Ishikawa (cell line): ENCODE measurements around the gene CCDC81.

Source experiments
- CEBPB ChIP-seq: IDR thresholded peaks from 2 replicates; pipeline ENCODE4 v1.6.1; 2012
- CREB1 ChIP-seq: IDR thresholded peaks from 2 replicates; pipeline ENCODE4 v1.6.1; 2012; ENCODE audit warnings: low read depth
- EGR1 ChIP-seq: IDR thresholded peaks from 2 replicates; pipeline ENCODE4 v1.6.1; 2012
- EP300 ChIP-seq: IDR thresholded peaks from 2 replicates; pipeline ENCODE4 v1.6.1; 2012; ENCODE audit warnings: borderline replicate concordance
- FOXM1 ChIP-seq: IDR thresholded peaks from 2 replicates; pipeline ENCODE4 v1.6.1; 2012; ENCODE audit warnings: low read depth, borderline replicate concordance
- NFIC ChIP-seq: IDR thresholded peaks from 2 replicates; pipeline ENCODE4 v1.6.1; 2012
- RAD21 ChIP-seq: IDR thresholded peaks from 2 replicates; pipeline ENCODE4 v1.6.1; 2012; ENCODE audit warnings: low read depth
- TAF1 ChIP-seq: IDR thresholded peaks from 2 replicates; pipeline ENCODE4 v1.6.1; 2012; ENCODE audit warnings: low read depth, mild to moderate bottlenecking
- TCF12 ChIP-seq: IDR thresholded peaks from 2 replicates; pipeline ENCODE4 v1.6.1; 2012; ENCODE audit warnings: low read depth
- TEAD4 ChIP-seq: IDR thresholded peaks from 2 replicates; pipeline ENCODE4 v1.6.1; 2012
- YY1 ChIP-seq: IDR thresholded peaks from 2 replicates; pipeline ENCODE4 v1.6.1; 2012; ENCODE audit warnings: low read depth
- ZBTB7A ChIP-seq: IDR thresholded peaks from 2 replicates; pipeline ENCODE4 v1.6.1; 2012; ENCODE audit warnings: low read depth
- TF ChIP-seq, protein P1 (sequence below): IDR thresholded peaks from 2 replicates; pipeline ENCODE4 v1.6.1; 2012
- TF ChIP-seq, protein P2 (sequence below): IDR thresholded peaks from 2 replicates; pipeline ENCODE4 v1.6.1; 2012
- TF ChIP-seq, protein P3 (sequence below): IDR thresholded peaks from 2 replicates; pipeline ENCODE4 v1.6.1; 2012; ENCODE audit warnings: low read depth, mild to moderate bottlenecking

The CCDC81 gene

DNA sequence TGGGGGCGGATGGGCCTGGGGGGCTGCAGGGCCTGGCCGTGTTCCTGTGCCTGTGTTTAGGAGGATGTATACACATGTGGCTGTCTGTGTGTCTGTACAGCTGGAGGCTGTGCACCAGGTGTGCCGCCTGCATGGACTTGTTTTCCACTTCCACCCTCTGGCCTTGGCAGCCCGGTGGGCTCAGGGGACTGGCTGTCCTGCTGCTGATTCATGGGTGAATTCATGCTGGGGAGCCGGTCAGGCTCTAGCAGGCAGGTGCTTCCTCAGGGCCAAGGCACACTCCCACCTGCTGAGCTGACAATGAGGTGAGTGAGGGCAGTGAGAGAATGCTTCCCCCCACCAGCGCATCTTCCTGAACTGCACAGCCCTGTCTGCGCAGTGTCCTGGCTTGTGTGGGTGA, 88.4 kb downstream of the CCDC81 start:
- TF ChIP-seq, protein P1, sequence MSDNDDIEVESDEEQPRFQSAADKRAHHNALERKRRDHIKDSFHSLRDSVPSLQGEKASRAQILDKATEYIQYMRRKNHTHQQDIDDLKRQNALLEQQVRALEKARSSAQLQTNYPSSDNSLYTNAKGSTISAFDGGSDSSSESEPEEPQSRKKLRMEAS = no peak
- TF ChIP-seq TCF12 (peak; percentile 79; the same call in 1 of the 2 replicates), RAD21 (no peak), EGR1 (no peak), ZBTB7A (no peak), TEAD4 (peak; percentile 46; the same call in 1 of the 2 replicates), EP300 (peak; percentile 83), YY1 (no peak), FOXM1 (no peak), CREB1 (no peak), NFIC (peak; percentile 70), CEBPB (no peak), TAF1 (no peak)
- TF ChIP-seq, protein P2, sequence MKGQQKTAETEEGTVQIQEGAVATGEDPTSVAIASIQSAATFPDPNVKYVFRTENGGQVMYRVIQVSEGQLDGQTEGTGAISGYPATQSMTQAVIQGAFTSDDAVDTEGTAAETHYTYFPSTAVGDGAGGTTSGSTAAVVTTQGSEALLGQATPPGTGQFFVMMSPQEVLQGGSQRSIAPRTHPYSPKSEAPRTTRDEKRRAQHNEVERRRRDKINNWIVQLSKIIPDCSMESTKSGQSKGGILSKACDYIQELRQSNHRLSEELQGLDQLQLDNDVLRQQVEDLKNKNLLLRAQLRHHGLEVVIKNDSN = no peak
- TF ChIP-seq, protein P3, sequence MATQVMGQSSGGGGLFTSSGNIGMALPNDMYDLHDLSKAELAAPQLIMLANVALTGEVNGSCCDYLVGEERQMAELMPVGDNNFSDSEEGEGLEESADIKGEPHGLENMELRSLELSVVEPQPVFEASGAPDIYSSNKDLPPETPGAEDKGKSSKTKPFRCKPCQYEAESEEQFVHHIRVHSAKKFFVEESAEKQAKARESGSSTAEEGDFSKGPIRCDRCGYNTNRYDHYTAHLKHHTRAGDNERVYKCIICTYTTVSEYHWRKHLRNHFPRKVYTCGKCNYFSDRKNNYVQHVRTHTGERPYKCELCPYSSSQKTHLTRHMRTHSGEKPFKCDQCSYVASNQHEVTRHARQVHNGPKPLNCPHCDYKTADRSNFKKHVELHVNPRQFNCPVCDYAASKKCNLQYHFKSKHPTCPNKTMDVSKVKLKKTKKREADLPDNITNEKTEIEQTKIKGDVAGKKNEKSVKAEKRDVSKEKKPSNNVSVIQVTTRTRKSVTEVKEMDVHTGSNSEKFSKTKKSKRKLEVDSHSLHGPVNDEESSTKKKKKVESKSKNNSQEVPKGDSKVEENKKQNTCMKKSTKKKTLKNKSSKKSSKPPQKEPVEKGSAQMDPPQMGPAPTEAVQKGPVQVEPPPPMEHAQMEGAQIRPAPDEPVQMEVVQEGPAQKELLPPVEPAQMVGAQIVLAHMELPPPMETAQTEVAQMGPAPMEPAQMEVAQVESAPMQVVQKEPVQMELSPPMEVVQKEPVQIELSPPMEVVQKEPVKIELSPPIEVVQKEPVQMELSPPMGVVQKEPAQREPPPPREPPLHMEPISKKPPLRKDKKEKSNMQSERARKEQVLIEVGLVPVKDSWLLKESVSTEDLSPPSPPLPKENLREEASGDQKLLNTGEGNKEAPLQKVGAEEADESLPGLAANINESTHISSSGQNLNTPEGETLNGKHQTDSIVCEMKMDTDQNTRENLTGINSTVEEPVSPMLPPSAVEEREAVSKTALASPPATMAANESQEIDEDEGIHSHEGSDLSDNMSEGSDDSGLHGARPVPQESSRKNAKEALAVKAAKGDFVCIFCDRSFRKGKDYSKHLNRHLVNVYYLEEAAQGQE = no peak

DNA sequence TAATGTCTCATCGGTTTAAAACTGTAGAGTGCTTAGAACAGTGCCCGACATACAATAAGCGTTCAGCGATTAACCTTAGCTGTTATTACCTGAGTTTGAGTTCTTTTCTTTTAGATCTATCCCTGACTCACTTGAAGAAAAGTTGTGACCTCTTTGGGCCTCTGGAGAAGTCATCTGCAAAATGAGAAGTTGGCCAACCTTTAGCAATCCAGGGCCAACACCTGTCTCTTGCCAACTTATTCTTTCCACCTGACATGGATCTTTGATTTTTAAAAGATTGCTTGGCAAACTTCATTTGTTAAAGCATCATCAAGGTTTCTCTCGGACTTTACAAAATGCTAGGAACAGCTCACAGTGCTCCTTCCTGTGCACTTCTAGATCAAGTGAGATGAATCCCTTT, 89.3 kb downstream of the CCDC81 start:
- TF ChIP-seq NFIC (peak; percentile 61; the same call in 1 of the 2 replicates), CREB1 (no peak)

DNA sequence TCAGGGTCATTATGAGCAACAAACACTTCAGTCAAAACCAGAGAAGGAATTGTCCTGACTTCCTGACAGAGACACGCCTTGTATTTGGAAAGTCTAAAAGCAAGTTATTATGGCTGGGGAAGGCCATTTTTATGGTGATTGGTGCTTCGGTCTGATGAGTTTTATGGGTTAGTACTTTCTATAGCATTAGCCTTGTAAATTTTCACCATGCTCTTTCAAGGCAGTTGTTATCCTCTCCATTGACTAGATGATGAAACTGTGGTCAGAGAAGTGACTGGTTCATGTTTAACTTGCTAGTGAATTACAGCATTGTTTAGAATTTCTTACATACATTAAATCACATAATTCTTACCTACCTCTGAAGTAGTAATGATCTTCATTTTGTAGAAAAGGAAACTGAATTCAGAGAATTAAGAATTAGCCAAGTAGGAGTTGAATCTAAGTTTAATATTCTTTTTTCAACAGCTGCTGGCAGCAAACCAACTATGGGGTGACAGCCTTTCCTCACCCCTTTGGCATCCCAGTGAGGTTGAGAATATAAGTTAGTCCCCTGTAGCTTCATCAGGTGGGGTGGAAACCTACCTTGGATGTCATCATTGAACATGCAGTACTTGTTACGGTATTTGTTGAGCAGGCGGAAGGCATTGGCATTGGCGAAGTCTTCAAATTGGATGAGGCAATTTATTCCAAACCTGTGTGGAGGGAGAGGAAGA, 90.0 kb downstream of the CCDC81 start:
- TF ChIP-seq TCF12 (peak; percentile 85), RAD21 (peak; percentile 16; the same call in 1 of the 2 replicates), FOXM1 (peak; percentile 53; the same call in 1 of the 2 replicates), TEAD4 (peak; percentile 59; the same call in 1 of the 2 replicates), CREB1 (no peak), CEBPB (0 out of 2 replicates have a peak, but pooled peaks have one; percentile 44), YY1 (peak; percentile 39; the same call in 1 of the 2 replicates), EP300 (peak; percentile 84), ZBTB7A (no peak), NFIC (peak; percentile 80)

DNA sequence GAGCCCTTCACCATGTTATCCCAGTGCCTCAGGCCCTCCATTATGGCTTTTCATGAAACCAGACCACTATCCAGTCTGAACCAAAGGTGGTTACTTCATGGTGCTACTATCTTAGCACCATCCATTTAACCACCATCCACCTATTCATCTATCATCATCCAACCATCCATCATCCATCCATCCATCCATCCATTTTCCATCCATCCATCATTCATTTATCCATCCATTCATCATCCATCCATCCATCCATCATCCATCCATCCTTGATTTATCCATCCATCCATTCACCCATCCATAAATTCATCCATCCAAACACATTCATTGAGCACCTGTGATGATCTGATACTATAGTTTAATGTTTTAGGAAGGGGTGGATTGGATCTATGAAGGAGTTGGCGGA, 93.5 kb downstream of the CCDC81 start:
- TF ChIP-seq FOXM1 (no peak), ZBTB7A (no peak), TEAD4 (no peak)
- TF ChIP-seq, protein P1 = no peak
- TF ChIP-seq, protein P2 = no peak

DNA sequence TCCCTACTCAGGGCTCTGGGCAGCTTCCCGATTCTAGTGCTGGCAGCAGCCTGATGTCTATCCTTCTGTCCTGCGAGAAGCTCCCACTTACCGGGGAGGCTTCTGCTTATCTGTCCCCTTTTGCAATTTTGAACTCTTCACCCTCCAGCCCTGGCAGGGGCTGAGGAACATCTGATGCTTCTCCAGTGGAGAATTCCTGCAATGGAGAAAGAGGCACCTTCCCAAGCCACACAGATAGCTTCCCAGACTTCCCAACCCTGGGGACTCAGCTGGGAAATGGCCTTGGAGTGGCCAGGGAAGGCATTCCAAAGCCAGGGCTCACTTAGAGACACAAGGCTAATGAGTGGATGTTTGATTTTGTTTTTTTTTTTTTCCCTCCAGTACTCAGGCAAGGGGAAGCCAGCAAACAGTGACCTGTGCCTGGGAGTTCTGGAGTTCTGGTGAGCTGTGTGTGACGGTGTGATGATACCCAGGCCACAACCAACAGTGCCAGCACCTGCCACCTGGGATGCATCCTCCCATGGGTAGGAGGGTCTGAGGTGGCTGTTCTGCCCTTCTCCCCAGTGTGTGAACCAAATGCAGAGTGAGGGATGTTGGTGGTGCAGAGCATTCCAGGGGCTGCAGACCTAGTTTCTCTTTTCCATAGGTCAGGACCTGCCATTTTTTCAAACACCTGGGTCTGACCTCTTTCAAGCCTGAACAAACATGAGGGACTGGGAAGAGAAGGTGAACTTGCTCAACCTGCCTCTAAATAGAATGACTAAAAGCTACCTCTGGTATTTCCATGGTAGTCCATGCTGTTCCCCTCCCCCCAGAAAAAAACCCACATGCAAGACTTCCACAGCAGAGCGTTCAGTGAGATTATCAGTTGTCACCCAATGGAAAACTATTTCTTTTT, 95.1 kb downstream of the CCDC81 start:
- TF ChIP-seq, protein P3 = no peak
- TF ChIP-seq FOXM1 (no peak), CEBPB (no peak), RAD21 (no peak), TAF1 (no peak), TCF12 (no peak), EGR1 (no peak)
